Mammary epithelial cell (primary cell): ENCODE results near the gene RBMS3.

Source experiments
- CTCF ChIP-seq, 2 donors: IDR thresholded peaks in 1 of 2; conservative IDR thresholded peaks in 1 of 2; 2 replicates each; pipeline ENCODE4 v1.5.1; 2011 to 2012; ENCODE audit warnings: inconsistent platforms in 2 of 2, low read length in 2 of 2, mild to moderate bottlenecking in 2 of 2, control low read depth in 1 of 2, low read depth in 1 of 2; ENCODE audit not compliant: insufficient read depth in 1 of 2; ENCODE audit errors: extremely low read depth in 1 of 2
- EZH2 ChIP-seq: IDR thresholded peaks from 2 replicates; pipeline ENCODE4 v1.6.1; 2012; ENCODE audit warnings: low read length, inconsistent platforms, borderline replicate concordance

GRCh38 chr3:29637068-29637467 lies 356.2 kb downstream of the RBMS3 start:
- no peak for TF ChIP-seq CTCF (conservative IDR thresholded peaks at IDR 0.05 in 1 of 2, IDR thresholded peaks at IDR 0.05 in 1 of 2; ENCODE audit: extremely low read depth in 1 of 2, insufficient read depth in 1 of 2, low read depth in 1 of 2, low read length in 2 of 2)
- TF ChIP-seq EZH2: no peak
